ENCODE results near the gene VDR.

The VDR gene

GRCh38 chr12:47864646-47865235 lies 40.1 kb downstream of the VDR start:
- DNase-seq = no peak

- DNase-seq = no peak
Measured at GRCh38 chr12:47863985-47864384, 40.8 kb downstream of the VDR start.

- no peak for DNase-seq
Measured at GRCh38 chr12:47863467-47863866, 41.3 kb downstream of the VDR start.

- no peak for DNase-seq
Measured at GRCh38 chr12:47862881-47863280, 41.9 kb downstream of the VDR start.

GRCh38 chr12:47862167-47862750 lies 42.5 kb downstream of the VDR start:
- no peak for DNase-seq

- no peak for DNase-seq
Measured at GRCh38 chr12:47860873-47861272, 43.9 kb downstream of the VDR start.

- DNase-seq = no peak
Measured at GRCh38 chr12:47860279-47860841, 44.4 kb downstream of the VDR start.

- DNase-seq = no peak
Measured at GRCh38 chr12:47858511-47859266, 46.1 kb downstream of the VDR start.

GRCh38 chr12:47856721-47857575 lies 47.8 kb downstream of the VDR start:
- no peak for DNase-seq

- no peak for DNase-seq
Measured at GRCh38 chr12:47856094-47856493, 48.7 kb downstream of the VDR start.

- DNase-seq = no peak
Measured at GRCh38 chr12:47855502-47855901, 49.3 kb downstream of the VDR start.

- no peak for DNase-seq
Measured at GRCh38 chr12:47854531-47854930, 50.3 kb downstream of the VDR start.

GRCh38 chr12:47852096-47852571 lies 52.7 kb downstream of the VDR start:
- DNase-seq = no peak

GRCh38 chr12:47851303-47851952 lies 53.4 kb downstream of the VDR start:
- DNase-seq = no peak

- DNase-seq = no peak
Measured at GRCh38 chr12:47850153-47851084, 54.4 kb downstream of the VDR start.

GRCh38 chr12:47849261-47849660 lies 55.5 kb downstream of the VDR start:
- DNase-seq = no peak

GRCh38 chr12:47848853-47849252 lies 55.9 kb downstream of the VDR start:
- no peak for DNase-seq

- DNase-seq = no peak
Measured at GRCh38 chr12:47846294-47846996, 58.3 kb downstream of the VDR start.

GRCh38 chr12:47845081-47845480 lies 59.7 kb downstream of the VDR start:
- DNase-seq = no peak

GRCh38 chr12:47844264-47845019 lies 60.4 kb downstream of the VDR start:
- DNase-seq = no peak
